Loucy (cell line): ENCODE measurements around the gene MBD3L1.

Source experiments
- EZH2phosphoT487 ChIP-seq: fragments of 200-600 bp; IDR thresholded peaks from 2 replicates; pipeline ENCODE4 v1.6.1; 2018; ENCODE audit warnings: antibody characterized with exemption, mild to moderate bottlenecking, moderate library complexity, borderline replicate concordance
- TF ChIP-seq, protein P1 (sequence below): fragments of 200-600 bp; sonication (generic); conservative IDR thresholded peaks from 2 replicates; pipeline ENCODE4 v1.5.1; 2014; ENCODE audit warnings: mild to moderate bottlenecking, antibody characterized with exemption, low read length

DNA sequence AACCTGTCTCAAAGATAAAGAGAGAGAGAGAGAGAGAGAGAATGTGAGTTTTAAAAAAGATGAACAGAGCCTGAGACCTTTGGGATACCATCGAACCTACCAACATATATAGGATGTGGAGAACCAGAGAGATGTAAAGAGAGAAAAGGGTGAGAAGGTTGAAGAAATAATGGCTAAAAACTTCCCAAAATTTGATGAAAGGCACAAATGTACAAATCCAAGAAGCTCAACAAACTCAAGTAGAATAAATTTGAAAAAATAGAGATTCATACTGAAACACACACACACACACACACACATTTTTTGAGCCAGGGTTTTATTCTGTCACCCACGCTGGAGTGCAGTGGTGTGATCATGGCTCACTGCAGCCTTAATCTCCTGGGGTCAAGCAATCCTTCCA, 16.4 kb upstream of the MBD3L1 start:
- TF ChIP-seq, protein P1, sequence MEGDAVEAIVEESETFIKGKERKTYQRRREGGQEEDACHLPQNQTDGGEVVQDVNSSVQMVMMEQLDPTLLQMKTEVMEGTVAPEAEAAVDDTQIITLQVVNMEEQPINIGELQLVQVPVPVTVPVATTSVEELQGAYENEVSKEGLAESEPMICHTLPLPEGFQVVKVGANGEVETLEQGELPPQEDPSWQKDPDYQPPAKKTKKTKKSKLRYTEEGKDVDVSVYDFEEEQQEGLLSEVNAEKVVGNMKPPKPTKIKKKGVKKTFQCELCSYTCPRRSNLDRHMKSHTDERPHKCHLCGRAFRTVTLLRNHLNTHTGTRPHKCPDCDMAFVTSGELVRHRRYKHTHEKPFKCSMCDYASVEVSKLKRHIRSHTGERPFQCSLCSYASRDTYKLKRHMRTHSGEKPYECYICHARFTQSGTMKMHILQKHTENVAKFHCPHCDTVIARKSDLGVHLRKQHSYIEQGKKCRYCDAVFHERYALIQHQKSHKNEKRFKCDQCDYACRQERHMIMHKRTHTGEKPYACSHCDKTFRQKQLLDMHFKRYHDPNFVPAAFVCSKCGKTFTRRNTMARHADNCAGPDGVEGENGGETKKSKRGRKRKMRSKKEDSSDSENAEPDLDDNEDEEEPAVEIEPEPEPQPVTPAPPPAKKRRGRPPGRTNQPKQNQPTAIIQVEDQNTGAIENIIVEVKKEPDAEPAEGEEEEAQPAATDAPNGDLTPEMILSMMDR, result no peak
- no peak for TF ChIP-seq EZH2phosphoT487
